Gastroesophageal sphincter (tissue), 3 donors: Measurements from ENCODE around the gene IVL.

Source experiments
- CTCF ChIP-seq, 4 experiments: fragments of 200-600 bp in 2 of 4; fragments of 450-650 bp in 2 of 4; sonication (generic) in 1 of 4; IDR thresholded peaks; one replicate each; pipeline ENCODE4 v1.5.1; 2017 to 2019; ENCODE audit warnings: antibody characterized with exemption in 4 of 4, mild to moderate bottlenecking in 2 of 4, moderate library complexity in 2 of 4
- EP300 ChIP-seq: sonication (generic); formaldehyde crosslinking; IDR thresholded peaks from one replicate; pipeline ENCODE4 v1.6.1; 2017; ENCODE audit warnings: antibody characterized with exemption, mild to moderate bottlenecking
- POLR2A ChIP-seq, 2 donors: fragments of 450-650 bp; IDR thresholded peaks; one replicate each; pipeline ENCODE4 v1.6.1; 2017; ENCODE audit warnings: antibody characterized with exemption in 2 of 2, mild to moderate bottlenecking in 2 of 2, moderate library complexity in 1 of 2
- POLR2AphosphoS5 ChIP-seq: sonication (generic); formaldehyde crosslinking; IDR thresholded peaks from one replicate; pipeline ENCODE4 v1.6.1; 2017; ENCODE audit warnings: antibody characterized with exemption

- no peak for TF ChIP-seq CTCF (IDR thresholded peaks at IDR 0.05)
- peak; percentile 55 for TF ChIP-seq POLR2AphosphoS5
- no peak for TF ChIP-seq EP300
- TF ChIP-seq POLR2A (IDR thresholded peaks at IDR 0.05): no peak
Measured at GRCh38 chr1:152886085-152886484, 22.3 kb upstream of the IVL start.
